GM21528 (cell line): ENCODE measurements around the gene FAM193A.
A peak's percentile ranks its signal among the peaks of the same experiment; 100 is the strongest.
"Not testable (repeated sequence)": the region's sequence is repeated elsewhere in the genome, so short reads cannot be mapped to it uniquely, and the experiment has no call there.

Source experiments
- ATAC-seq: cut with Tn5 transposase; IDR thresholded peaks from one replicate; pipeline ENCODE4 v1.9.1; 2021; ENCODE audit warnings: mild to moderate bottlenecking, moderate library complexity; ENCODE audit not compliant: unreplicated experiment, low FRiP score

The FAM193A gene

DNA sequence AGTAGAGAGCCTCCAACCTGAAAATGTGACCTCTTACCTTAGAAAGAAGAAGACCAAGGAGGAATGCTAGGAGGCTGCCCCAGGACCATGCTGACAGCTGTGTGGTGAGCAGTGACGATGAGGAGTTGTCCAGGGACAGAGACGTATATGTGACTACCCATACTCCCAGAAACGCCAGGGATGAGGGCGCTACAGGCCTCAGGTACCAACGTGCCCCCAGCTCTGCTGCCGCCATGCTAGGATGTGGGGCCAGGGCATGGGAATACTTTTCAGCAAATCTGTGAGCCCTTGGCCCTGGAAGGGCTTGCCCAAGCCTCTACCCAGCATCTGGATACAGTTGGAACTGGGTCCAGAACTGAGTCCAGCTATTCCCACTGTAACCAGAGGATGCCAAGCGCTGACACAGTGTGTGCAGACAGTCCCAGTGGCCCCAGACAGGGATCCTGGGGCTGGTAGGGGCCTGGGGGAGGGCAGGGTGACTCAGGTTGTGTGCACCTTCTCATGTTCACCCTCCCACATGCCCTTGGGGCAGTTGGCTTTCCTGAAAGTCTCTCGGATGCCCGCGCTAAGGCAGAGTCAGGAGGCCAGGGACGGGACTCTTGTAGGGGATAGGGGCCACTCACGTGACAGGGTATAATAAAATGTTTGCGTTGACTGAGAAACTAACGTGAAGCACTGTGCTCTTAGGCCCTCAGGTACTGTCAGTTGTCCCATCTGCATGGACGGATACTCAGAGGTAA is 23.9 kb upstream of the FAM193A start:
- no peak for ATAC-seq

DNA sequence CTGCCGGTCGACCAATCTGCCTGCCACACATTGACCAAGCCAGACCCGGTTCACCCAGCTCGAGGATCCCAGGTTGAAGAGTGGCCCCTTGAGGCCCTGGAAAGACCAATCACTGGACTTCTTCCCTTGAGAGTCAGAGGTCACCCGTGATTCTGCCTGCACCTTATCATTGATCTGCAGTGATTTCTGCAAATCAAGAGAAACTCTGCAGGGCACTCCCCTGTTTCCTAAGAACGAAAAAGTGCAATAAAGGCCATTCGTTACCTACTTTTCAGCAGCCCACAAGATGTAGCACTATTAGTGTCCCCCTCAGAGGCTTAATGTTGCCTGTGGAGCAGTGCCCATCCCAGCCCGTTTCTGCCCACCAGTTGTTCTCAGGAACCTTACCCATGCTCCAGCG is 22.3 kb upstream of the FAM193A start:
- not testable (repeated sequence) for ATAC-seq

DNA sequence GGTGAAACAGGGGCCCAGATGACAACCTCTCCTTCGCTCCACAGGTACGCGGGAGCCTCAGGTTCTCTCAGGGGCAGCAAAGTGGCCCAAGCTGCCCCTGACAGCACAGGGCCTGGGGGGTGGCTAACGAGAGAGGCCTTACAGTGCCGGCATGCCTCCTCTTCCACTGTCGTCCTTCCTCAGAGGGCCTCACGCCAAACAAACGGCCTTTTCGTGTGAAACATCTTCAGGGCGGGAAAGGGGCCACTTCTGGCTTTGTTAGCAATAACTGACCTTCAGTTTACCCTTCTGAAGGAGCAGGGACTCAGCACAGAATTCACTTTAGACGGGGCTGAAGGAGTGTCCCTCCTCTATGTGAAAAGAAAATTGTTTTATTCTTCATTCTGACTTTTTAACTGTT is 21.5 kb upstream of the FAM193A start:
- not testable (repeated sequence) for ATAC-seq

DNA sequence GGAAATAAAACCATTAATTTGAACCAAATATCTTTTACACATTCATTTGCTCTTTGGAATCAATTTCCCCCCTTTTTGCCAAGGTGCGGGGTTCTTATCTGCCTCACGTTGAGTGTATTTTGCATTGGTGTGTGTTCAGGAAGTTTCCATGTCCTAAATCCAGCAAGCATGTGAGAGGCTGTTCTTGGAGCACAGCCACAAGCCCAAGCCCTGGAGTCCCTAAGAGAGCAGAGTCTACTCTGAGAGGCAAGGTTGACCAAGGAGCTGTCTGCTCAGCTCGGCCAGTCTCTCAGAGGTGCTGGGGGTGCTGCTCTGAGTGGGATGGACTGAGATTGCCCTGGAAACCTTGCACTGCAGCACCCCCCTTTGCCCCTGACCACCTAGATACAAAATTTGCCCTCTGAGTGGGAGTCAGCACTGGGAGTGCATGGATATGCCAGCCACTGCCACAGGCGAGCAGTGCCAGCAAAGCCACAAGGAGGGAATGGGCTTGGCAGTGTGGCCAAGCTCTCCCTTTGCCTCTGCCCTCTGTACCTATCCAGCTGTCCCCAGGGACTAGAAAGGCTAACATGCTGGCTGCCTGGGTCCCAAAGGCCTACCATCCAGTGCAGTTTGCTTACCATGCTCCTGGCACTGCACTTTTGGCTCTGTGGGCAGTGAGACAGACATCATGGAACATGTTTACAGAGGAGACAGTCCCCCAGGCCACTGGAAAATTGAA is 20.5 kb upstream of the FAM193A start:
- ATAC-seq = no peak

DNA sequence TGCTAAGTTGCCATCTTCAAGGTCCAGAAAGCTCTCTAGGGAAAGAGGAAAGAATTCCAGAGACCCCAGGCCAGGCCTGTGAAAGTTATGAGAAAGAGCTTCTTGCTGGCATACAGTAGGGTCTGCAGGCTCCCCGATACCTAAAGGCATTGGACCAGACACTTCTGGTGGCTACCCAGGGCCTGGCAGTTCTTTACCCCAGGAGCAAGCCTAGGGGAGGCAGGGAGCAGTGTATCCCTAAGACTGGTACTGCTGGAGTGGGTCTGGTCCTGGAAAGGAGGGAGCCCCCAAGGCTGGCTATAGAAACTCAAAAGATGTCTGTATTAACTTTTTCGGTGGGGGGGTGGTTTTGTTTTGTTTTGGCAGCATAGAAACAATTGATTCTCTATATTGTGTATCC is 19.8 kb upstream of the FAM193A start:
- ATAC-seq = no peak

DNA sequence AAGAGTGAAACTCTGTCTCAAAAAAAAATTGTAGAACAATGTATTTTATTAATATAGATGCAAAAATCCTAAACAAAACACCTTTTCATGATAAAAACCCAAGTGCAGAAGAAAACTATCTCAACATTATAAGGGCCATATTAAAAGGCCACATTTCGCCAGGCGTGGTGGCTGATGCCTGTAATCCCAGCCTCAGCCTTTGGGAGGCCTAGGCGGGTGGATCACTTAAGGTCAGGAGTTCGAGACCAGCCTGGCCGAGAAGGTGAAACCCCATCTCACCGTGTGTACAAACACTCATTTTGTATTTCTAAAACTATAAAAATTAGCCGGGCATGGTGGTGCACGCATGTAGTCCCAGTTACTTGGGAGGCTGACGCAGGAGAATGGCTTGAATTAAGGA is 9.9 kb upstream of the FAM193A start:
- ATAC-seq = no peak

DNA sequence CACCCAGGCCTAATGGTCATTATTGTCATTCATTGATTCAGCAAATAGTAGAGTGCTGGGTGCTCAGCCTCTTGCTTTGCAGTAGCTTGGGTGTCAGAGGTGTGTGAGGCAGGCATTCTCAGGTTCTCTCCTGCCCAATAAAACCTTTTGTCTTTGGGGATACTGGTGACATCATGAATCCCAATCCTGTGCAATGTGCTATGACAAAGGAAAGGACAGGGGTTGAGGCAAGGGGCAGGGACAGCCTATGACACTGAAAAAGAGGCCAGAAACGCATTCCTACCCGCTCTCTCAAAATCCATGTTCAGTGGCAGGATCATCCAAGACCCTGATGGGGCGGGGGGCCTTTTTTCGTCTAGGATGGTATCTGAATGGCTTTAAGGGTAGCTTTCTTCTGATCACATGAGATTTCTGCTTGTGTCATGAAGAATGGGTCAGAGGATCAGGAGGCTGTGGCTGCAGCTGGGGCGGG is 1.5 kb upstream of the FAM193A start:
- ATAC-seq = no peak

DNA sequence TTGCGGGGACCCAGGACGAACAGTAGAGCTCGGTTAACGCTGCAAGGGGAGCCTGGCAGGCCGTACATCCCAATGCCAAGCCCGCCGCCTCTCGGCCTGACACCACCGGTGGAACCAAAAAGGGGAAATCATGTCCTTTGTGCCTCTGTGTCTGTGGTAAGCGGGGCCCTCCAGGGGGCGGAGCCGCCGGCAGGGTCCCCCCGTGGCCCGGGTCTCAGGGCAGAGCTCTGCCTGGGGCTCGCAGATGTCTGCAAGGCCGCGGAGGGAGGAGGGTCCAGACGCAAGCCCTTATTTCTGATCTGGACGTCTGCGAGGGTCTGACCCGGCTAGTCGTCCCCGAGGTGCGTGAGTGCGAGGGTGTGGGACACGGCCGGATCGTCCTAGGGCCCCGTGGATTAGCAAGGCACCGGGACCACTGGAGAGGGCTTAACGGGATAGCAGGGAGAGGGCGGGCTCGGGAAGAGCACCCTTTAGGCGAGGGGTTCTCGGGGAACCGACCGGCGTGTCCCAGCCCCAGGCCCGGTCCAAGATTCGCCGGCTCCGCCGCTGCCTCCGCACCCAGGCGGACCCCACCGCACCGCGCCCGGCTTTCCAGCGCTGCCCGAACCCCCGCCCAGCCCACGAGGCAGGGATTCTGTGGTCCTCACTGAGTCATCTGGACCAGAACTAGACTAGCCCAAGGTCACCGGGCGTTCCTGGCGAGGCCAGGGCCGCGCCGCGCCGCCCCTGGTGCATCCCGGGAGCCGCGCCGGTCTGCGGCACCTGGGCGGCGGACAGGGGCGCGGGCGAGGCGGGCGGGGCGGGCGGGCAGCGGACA is 863 bp upstream of the FAM193A start:
- peak; percentile 22 for ATAC-seq

DNA sequence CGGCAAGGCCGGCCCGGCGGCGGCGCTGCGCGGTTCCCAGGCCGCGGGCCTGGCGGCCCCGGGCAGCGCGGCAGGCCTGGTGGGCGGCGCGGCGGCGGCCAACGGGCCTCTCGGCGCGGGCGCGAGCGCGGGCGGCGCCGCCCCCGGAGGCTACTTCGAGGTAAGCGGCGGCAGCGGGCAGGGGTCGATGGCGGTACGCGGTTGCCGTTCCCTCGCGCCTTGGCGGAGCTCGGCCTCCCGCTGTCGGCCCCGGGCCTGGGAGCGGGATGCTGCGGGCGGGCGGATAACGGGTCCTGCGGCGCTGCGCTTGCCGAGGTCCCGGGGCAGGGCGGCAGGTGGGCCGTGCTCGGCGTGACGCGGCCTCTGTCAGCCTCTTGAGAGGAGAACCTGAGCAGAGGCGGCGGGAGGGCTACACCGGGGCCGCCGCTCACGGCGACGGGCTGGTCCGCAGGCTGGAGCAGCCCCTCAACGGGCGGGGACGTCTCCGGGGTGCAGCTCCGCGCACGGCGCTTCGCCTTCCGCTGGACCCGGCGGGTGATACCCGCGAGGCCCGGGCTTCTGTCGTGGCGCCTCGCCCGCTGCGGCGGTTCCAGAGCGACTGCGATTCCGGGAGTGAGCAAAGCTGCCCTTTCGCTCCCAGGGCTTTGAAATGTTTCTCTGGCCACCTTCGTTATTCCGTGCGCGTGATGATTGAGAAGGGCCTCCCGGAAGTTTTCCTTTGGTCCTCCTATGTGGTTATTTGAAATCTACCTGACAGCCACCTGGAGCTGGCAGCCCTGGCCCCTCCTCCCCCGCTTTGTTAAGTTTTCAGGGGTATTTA is 774 bp downstream of the FAM193A start:
- ATAC-seq = peak; percentile 36

DNA sequence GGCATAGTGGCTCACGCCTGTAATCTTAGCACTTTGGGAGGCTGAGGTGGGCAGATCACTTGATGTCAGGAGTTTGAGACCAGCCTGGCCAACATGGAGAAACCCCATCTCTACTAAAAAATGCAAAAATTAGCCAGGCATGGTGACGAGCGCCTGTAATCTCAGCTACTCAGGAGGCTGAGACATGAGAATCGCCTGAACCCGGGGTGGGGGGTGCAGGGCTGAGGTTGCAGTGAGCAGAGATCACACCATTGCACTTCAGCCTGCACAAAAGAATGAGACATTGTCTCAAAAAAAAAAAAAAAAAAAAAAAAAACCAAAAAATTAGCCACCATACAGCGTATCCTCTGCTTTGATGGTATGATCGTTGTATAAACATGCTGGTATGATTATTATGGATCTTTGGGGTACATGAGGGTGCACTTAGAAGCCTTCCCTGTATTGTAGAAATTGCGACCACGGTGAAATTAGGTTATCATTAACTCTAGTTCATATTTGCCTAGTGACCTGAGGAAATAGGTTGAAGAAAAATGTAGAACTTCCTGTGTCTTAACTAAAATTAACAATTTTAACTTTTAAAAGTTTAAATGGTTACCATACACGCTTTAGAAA is 7.2 kb downstream of the FAM193A start:
- ATAC-seq = not testable (repeated sequence)

DNA sequence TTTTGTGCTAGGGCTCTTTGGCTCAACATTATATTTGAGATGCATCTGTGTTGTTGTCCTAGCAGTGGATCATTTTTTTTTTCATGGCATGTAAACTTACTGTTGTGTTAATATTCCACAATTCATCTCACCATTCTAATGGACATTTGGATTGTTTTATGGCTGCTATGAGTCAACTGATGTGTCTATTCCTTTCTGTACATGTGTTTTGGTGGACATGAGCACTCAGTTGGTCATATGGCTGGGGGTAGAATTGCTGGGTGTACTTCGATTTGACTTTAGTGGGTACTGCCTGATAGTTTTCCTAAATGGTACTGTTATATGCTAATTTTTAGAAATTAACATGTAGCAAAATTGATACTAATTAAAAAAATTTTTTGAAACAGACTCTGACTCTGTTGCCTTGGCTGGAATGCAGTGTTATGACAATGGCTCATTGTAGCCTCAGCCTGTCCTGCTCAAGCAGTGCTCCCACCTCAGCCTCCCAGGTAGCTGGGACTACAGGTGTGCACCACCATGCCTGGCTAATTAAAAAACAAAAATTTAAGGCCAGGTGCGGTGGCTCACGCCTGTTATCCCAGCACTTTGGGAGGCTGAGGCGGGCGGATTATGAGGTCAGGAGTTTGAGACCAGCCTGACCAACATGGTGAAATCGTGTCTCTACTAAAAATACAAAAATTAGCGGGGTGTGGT is 9.0 kb downstream of the FAM193A start:
- no peak for ATAC-seq

DNA sequence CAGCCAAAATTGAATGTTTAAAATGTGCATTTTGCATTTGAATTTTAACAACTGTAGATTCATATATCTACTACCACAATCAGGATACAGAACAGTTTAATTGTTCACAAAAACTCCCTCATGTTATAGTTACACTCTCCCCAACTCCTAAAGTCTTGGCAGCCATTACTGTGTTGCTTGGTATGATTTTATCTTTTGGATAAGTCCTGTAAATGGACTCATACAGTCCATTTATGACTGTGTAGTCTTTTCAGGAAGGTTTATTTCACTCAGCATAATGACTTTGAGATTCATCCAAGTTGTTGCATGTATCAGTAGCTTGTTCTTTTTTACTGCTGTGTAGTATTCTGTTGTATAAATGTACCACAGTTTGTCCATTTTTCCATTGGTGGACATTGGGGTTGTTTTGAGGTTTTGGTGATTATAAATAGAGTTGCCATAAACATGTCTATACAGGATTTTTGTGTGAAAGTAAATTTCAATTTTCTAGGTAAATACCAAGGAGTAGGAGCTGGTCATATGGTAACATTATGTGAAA is 9.9 kb downstream of the FAM193A start:
- no peak for ATAC-seq

DNA sequence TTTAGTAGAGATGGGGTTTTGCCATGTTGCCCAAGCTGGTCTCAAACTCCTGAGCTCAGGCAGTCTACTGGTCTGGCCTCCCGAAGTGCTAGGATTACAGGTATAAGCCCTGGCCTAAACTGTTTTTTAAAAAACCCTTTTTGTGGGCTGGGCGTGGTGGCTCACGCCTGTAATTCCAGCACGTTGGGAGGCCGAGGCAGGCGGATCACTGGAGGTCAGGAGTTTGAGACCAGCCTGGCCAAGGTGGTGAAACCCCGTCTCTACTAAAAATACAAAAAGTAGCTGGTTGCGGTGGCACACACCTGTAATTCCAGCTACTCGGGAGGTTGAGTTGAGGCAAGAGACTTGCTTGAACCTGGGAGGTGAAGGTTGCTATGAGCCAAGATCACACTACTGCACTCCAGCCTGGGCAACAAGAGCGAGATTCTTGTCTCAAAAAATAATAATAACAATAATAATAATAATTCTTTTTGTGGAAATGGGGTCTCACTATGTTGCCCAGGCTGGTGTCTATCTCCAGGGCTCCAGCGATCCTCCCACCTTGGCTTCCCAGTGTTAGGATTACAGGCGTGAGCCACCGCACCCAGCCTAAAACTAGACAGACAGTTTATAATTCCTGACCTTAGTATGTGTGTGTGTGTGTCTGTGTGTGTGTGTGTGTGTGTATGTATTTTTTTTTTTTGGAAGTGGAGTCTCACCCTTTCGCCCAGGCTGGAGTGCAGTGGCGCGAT is 10.7 kb downstream of the FAM193A start:
- ATAC-seq = not testable (repeated sequence)

DNA sequence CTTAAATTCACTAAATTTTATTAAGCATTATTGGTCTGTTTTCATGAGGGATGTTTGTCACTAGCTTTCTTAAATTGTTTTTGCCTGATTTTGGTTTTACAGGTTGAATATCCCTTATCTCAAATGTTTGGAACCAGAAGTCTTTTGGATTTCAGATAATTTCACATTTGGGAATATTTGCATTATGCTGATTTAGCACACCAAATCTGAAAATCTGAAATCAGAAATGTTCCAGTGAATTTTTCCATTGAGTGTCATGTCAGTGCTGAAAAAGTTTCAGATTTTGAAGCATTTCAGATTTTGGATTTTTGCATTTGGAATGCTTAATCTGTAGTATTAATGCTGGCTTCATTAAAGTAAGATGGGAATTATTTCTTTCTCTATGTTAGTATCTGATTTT is 14.7 kb downstream of the FAM193A start:
- ATAC-seq = no peak

DNA sequence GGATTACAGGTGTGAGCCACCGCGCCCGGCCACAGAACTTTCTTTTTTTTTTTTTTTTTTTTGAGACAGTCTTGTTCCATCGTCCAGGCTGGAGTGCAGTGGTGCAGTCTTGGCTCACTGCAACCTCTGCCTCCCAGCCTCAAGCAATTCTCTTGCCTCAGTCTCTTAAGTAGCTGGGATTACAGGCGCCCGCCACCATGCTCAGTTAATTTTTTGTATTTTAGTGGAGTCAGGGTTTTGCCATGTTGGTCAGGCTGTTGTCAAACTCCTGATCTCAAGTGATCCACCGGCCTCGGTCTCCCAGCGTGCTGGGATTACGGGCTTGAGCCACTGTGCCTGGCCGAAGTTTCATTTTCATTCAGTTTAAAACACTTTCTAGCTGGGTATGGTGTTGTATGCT is 16.4 kb downstream of the FAM193A start:
- ATAC-seq = no peak

DNA sequence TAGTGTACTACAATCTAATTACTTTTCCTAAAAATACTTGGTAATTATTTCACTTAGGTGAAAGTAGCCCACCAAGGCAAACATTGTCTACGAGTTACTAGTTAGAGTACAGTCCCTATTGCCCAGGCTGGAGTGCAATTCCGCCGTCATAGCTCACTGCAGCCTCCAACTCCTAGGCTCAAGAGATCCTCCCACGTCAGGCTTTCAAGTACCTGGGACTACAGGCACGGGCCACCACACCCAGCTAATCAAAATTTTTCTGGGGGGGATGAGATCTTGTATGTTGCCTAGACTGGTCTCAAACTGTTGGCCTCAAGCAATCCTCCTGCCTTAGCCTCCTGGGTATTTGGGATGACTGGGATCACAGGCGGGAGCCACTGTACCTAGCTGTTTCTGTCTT is 21.9 kb downstream of the FAM193A start:
- ATAC-seq = no peak

DNA sequence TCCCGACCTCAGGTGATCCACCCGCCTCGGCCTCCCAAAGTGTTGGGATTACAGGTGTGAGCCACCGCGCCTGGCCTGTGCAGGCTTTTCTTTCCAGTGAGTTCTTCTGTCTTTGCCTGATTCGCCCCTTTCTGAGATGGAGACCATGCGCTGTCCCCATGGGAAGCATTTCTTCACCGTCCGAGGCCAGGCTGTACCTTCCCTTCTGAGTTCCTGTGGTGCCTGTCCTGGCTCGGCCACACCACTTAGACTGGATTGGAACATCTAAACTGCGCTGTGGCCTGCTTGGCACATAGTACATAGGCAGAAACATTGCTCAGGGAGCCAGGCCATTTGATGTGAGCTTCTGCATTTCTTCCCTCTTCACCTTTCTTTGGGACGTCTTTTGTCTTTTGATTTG is 23.7 kb downstream of the FAM193A start:
- no peak for ATAC-seq

DNA sequence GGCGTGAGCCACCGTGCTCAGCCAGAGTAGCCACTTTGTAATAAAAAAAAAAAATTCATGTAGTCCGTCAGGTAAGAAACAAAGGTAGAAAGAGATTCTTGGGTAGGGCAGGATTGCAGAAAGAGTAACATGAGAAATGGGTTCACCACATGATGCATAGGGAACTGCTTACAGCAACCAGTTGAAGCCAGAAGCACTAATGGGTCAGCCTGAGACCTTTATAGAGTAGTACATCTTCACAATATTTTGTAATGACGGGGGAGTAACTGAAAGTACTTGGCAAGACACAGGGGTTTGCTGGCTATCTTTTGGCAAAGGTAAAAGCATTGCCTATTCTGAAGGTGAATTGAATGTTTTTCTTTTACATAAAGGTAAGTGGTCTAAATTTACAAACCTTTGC is 29.1 kb downstream of the FAM193A start:
- ATAC-seq = no peak
